NCI-H1105 (cell line): ENCODE results near the gene CERS3.
"Not testable (repeated sequence)": the region's sequence is repeated elsewhere in the genome, so short reads cannot be mapped to it uniquely, and the experiment has no call there.

ENCODE experiments used
- DNase-seq: peaks from one replicate; lab custom pipeline; 2025; lab: John Stamatoyannopoulos, UW

The CERS3 gene

GRCh38 chr15:100464888-100465287, 63.9 kb downstream of the CERS3 start:
- DNase-seq: no peak

- no peak for DNase-seq
Measured at GRCh38 chr15:100464256-100464655, 64.5 kb downstream of the CERS3 start.

GRCh38 chr15:100463515-100463914, 65.2 kb downstream of the CERS3 start:
- DNase-seq: no peak

- no peak for DNase-seq
Measured at GRCh38 chr15:100461049-100461448, 67.7 kb downstream of the CERS3 start.

- no peak for DNase-seq
Measured at GRCh38 chr15:100457201-100457600, 71.5 kb downstream of the CERS3 start.

- DNase-seq: no peak
Measured at GRCh38 chr15:100454148-100454547, 74.6 kb downstream of the CERS3 start.

GRCh38 chr15:100448481-100448880, 80.3 kb downstream of the CERS3 start:
- no peak for DNase-seq

- DNase-seq: not testable (repeated sequence)
Measured at GRCh38 chr15:100441063-100441462, 87.7 kb downstream of the CERS3 start.

- DNase-seq: no peak
Measured at GRCh38 chr15:100439514-100439913, 89.2 kb downstream of the CERS3 start.

GRCh38 chr15:100438570-100438969, 90.2 kb downstream of the CERS3 start:
- peak; percentile 91 for DNase-seq

- no peak for DNase-seq
Measured at GRCh38 chr15:100437261-100437660, 91.5 kb downstream of the CERS3 start.

- no peak for DNase-seq
Measured at GRCh38 chr15:100434561-100434960, 94.2 kb downstream of the CERS3 start.

GRCh38 chr15:100434038-100434437, 94.7 kb downstream of the CERS3 start:
- DNase-seq: no peak

GRCh38 chr15:100433304-100433703, 95.4 kb downstream of the CERS3 start:
- DNase-seq: no peak

GRCh38 chr15:100430411-100430810, 98.3 kb downstream of the CERS3 start:
- no peak for DNase-seq

GRCh38 chr15:100429116-100429728, 99.5 kb downstream of the CERS3 start:
- no peak for DNase-seq

GRCh38 chr15:100426937-100427336, 101.8 kb downstream of the CERS3 start:
- DNase-seq: no peak

GRCh38 chr15:100405179-100405578, 123.6 kb downstream of the CERS3 start:
- no peak for DNase-seq

GRCh38 chr15:100400996-100401395, 127.8 kb downstream of the CERS3 start:
- DNase-seq: no peak

GRCh38 chr15:100394736-100395440, 133.9 kb downstream of the CERS3 start:
- no peak for DNase-seq

- no peak for DNase-seq
Measured at GRCh38 chr15:100393008-100393407, 135.7 kb downstream of the CERS3 start.

- no peak for DNase-seq
Measured at GRCh38 chr15:100385300-100386050, 143.3 kb downstream of the CERS3 start.

GRCh38 chr15:100384108-100384410, 144.7 kb downstream of the CERS3 start:
- DNase-seq: no peak
